RPMI7951 (cell line): ENCODE measurements around the gene CDH13. TPM values are rescaled to one million over a fixed set of nuclear protein-coding genes. Genes with fewer than 3 reads are reported as not detected.

Experiments used
- DNase-seq: peaks from one replicate; pipeline ENCODE4 v3.0.0-alpha.2; 2012; ENCODE audit warnings: low read depth
- total RNA-seq: library from RNA; depleted of rRNA; stranded (reverse); fragments of >200 nt; shearing (Covaris generic); gene quantifications from 2 replicates; pipeline ENCODE4 v1.2.3, GENCODE V29; 2014

Gene CDH13
- total RNA-seq, 1 experiment from 2014 or later = 65.6 TPM

- no peak for DNase-seq
These were observed 367.2 kb downstream of the CDH13 start for GRCh38 chr16:82993926-82994325.

GRCh38 chr16:82995286-82995923 lies 368.6 kb downstream of the CDH13 start:
- DNase-seq = peak; percentile 65

GRCh38 chr16:82995924-82996441 lies 369.2 kb downstream of the CDH13 start:
- DNase-seq = peak; percentile 92

GRCh38 chr16:82996814-82997213 lies 370.0 kb downstream of the CDH13 start:
- DNase-seq = no peak

GRCh38 chr16:82999711-83000110 lies 372.9 kb downstream of the CDH13 start:
- DNase-seq = peak; percentile 91

- DNase-seq = peak; percentile 74
These were observed 375.9 kb downstream of the CDH13 start for GRCh38 chr16:83002351-83003334.

- no peak for DNase-seq
These were observed 378.3 kb downstream of the CDH13 start for GRCh38 chr16:83004868-83005652.

- no peak for DNase-seq
These were observed 378.9 kb downstream of the CDH13 start for GRCh38 chr16:83005653-83006160.

- DNase-seq = peak; percentile 51
These were observed 384.3 kb downstream of the CDH13 start for GRCh38 chr16:83010776-83011720.

GRCh38 chr16:83011939-83012338 lies 385.2 kb downstream of the CDH13 start:
- no peak for DNase-seq

- DNase-seq = no peak
These were observed 386.3 kb downstream of the CDH13 start for GRCh38 chr16:83013071-83013470.

- DNase-seq = no peak
These were observed 393.2 kb downstream of the CDH13 start for GRCh38 chr16:83019963-83020362.

GRCh38 chr16:83021045-83021444 lies 394.3 kb downstream of the CDH13 start:
- DNase-seq = no peak

GRCh38 chr16:83021746-83022145 lies 395.0 kb downstream of the CDH13 start:
- DNase-seq = no peak

GRCh38 chr16:83023011-83023410 lies 396.2 kb downstream of the CDH13 start:
- DNase-seq = no peak

GRCh38 chr16:83023640-83024039 lies 396.9 kb downstream of the CDH13 start:
- no peak for DNase-seq

- DNase-seq = no peak
These were observed 401.2 kb downstream of the CDH13 start for GRCh38 chr16:83027973-83028372.

- peak; percentile 32 for DNase-seq
These were observed 402.7 kb downstream of the CDH13 start for GRCh38 chr16:83029467-83029866.

- DNase-seq = peak; percentile 48
These were observed 404.8 kb downstream of the CDH13 start for GRCh38 chr16:83031524-83031923.

- no peak for DNase-seq
These were observed 410.3 kb downstream of the CDH13 start for GRCh38 chr16:83037102-83037501.
